Measurements from ENCODE around the gene C11orf91. TPM values are rescaled to one million over a fixed set of nuclear protein-coding genes. Genes with fewer than 3 reads are reported as not detected.

Gene C11orf91
- total RNA-seq, 2 donors from 2014 or later = 1.0 TPM; not detected in 1

DNA sequence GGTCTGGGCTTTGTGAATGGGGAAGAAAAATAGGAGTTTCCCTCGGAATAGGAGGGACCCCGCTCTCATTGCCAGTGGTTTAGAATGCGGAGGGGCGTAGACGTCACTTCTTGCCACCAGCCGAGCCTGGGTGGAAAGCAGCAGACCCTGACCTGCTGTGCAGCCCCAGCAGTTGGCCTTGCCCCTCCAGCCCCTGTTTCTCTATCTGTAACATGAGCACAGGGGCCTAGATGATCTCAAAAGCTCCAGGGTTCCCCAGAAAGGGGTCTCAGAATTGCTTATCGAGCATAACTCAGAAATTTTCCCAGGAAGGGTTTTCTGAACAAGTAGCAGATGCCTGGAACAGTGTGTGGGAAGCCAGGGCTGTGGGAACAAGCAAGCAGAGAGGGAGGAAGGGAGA lies 43.9 kb downstream of the C11orf91 start:
- Mint-ChIP-seq H3K27me3 (ENCODE audit: insufficient read depth) (peaks cover 2% of the 10 kb centered on the region), H3K36me3 (ENCODE audit: low read depth) (no peaks in the 10 kb centered on the region)

GRCh38 chr11:33655842-33656600 lies 44.6 kb downstream of the C11orf91 start:
- Mint-ChIP-seq H3K4me1 (peaks cover 6% of the 10 kb centered on the region), H3K4me3 (no peak overlapping the region), H3K27ac (no peak overlapping the region), H3K9me3 (no peaks in the 10 kb centered on the region), H3K27me3 (ENCODE audit: insufficient read depth) (peaks cover 2% of the 10 kb centered on the region), H3K36me3 (ENCODE audit: low read depth) (no peaks in the 10 kb centered on the region)
- Histone ChIP-seq H3K4me1 (ENCODE audit: control insufficient read depth, insufficient read depth, low read length) (no peaks in the 10 kb centered on the region), H3K9ac (ENCODE audit: extremely low read depth, low read length, poor library complexity, severe bottlenecking) (no peak overlapping the region), H3K36me3 (ENCODE audit: control insufficient read depth, insufficient read depth, low read length) (no peaks in the 10 kb centered on the region), H3K27me3 (ENCODE audit: control insufficient read depth, insufficient read depth, low read length, poor library complexity, severe bottlenecking) (no peaks in the 10 kb centered on the region), H3K4me3 (ENCODE audit: low read length) (no peak overlapping the region), H3K9me3 (ENCODE audit: control insufficient read depth, low read length) (no peaks in the 10 kb centered on the region), H3K27ac (ENCODE audit: low read depth, low read length) (no peak overlapping the region)
- DNase-seq = no peak
- no peak for TF ChIP-seq CTCF (conservative IDR thresholded peaks at IDR 0.05)
- WGBS, 2 experiments (ENCODE audit: insufficient coverage in 1 of 2, insufficient read length in 1 of 2) = 94 to 96% methylated on average over 11 of the region's 11 CpGs

More for the DNA sequence above, 43.9 kb downstream of the C11orf91 start:
- Mint-ChIP-seq H3K27ac (no peak overlapping the region), H3K4me3 (no peak overlapping the region), H3K9me3 (no peaks in the 10 kb centered on the region), H3K4me1 (peaks cover 6% of the 10 kb centered on the region)
- no peaks in the 10 kb centered on the region for H3K9me3 ChIP-seq (ENCODE audit: control insufficient read depth, low read length)
- no peak overlapping the region for H3K4me3 ChIP-seq (ENCODE audit: low read length)
- DNase-seq = no peak
- no peaks in the 10 kb centered on the region for H3K27me3 ChIP-seq (ENCODE audit: control insufficient read depth, insufficient read depth, low read length, poor library complexity, severe bottlenecking)
- 93 to 100% methylated on average over 1 to 7 of the region's 7 CpGs for WGBS, 2 experiments (ENCODE audit: insufficient coverage in 1 of 2, insufficient read length in 1 of 2)
- H3K36me3 ChIP-seq (ENCODE audit: control insufficient read depth, insufficient read depth, low read length) = no peaks in the 10 kb centered on the region
- TF ChIP-seq CTCF (conservative IDR thresholded peaks at IDR 0.05) = no peak
- H3K4me1 ChIP-seq (ENCODE audit: control insufficient read depth, insufficient read depth, low read length) = no peaks in the 10 kb centered on the region
- H3K27ac ChIP-seq (ENCODE audit: low read depth, low read length) = no peak overlapping the region
- H3K9ac ChIP-seq (ENCODE audit: extremely low read depth, low read length, poor library complexity, severe bottlenecking) = no peak overlapping the region

DNA sequence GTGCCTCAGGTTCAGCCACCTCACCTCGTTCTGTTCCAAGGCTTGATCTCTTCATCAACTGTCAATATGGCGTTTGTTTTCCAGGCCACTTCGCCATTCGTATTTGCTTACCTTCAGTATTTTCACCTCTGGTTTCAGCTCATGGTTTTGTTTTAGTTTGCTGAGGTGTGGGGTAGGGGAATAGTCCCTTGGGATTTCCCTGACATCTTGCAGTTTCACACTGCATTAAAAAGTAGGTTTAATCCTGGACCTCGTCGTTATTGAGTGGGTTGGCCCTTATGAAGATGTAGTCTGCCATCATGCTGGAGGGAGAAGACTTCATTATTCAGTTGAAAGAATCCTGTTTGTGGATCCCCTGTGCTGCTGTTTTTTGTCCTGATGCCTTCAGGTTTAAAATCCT lies 46.0 kb downstream of the C11orf91 start:
- Histone ChIP-seq H3K4me1 (ENCODE audit: control insufficient read depth, insufficient read depth, low read length) (no peaks in the 10 kb centered on the region), H3K9me3 (ENCODE audit: control insufficient read depth, low read length) (no peaks in the 10 kb centered on the region), H3K4me3 (ENCODE audit: low read length) (no peak overlapping the region), H3K36me3 (ENCODE audit: control insufficient read depth, insufficient read depth, low read length) (no peaks in the 10 kb centered on the region), H3K27ac (ENCODE audit: low read depth, low read length) (no peak overlapping the region), H3K27me3 (ENCODE audit: control insufficient read depth, insufficient read depth, low read length, poor library complexity, severe bottlenecking) (no peaks in the 10 kb centered on the region), H3K9ac (ENCODE audit: extremely low read depth, low read length, poor library complexity, severe bottlenecking) (no peak overlapping the region)
- Mint-ChIP-seq H3K9me3 (no peaks in the 10 kb centered on the region), H3K36me3 (ENCODE audit: low read depth) (no peaks in the 10 kb centered on the region), H3K4me1 (peaks cover 6% of the 10 kb centered on the region), H3K4me3 (no peak overlapping the region), H3K27ac (no peak overlapping the region), H3K27me3 (ENCODE audit: insufficient read depth) (peaks cover 2% of the 10 kb centered on the region)
- no peak for DNase-seq
- no peak for TF ChIP-seq CTCF (conservative IDR thresholded peaks at IDR 0.05)
- 96% methylated on average over 6 of the region's 6 CpGs; no CpG with 5 or more reads in 1 of the 2 experiments for WGBS, 2 experiments (ENCODE audit: insufficient coverage in 1 of 2, insufficient read length in 1 of 2)
